Forelimb muscle (tissue), 1 donor: Measurements from ENCODE around the gene HHAT. TPM values are rescaled to one million over a fixed set of nuclear protein-coding genes. Genes with fewer than 3 reads are reported as not detected.
A peak's percentile ranks its signal among the peaks of the same experiment; 100 is the strongest.

ENCODE experiments used
- DNase-seq: peaks from one replicate; pipeline ENCODE4 v3.0.0-alpha.2; 2013; ENCODE audit warnings: low read depth
- polyA plus RNA-seq: library from polyadenylated mRNA; unstranded; fragments of 120-200 nt; gene quantifications from one replicate; pipeline ENCODE4 v1.2.1, GENCODE V29; 2013; ENCODE audit not compliant: insufficient read length

Gene HHAT
- polyA plus RNA-seq, 1 donor: 4.1 TPM

- DNase-seq: no peak
These were observed 356.0 kb downstream of the HHAT start for GRCh38 chr1:210684466-210685294.

- DNase-seq: no peak
These were observed 356.6 kb downstream of the HHAT start for GRCh38 chr1:210685295-210685650.

- DNase-seq: no peak
These were observed 358.1 kb downstream of the HHAT start for GRCh38 chr1:210686841-210687240.

GRCh38 chr1:210687582-210688279 is 359.0 kb downstream of the HHAT start:
- no peak for DNase-seq

GRCh38 chr1:210688512-210689234 is 360.0 kb downstream of the HHAT start:
- DNase-seq: no peak

GRCh38 chr1:210689826-210690225 is 361.1 kb downstream of the HHAT start:
- no peak for DNase-seq

GRCh38 chr1:210690236-210690635 is 361.5 kb downstream of the HHAT start:
- DNase-seq: no peak

GRCh38 chr1:210691039-210691610 is 362.4 kb downstream of the HHAT start:
- no peak for DNase-seq

GRCh38 chr1:210692796-210693195 is 364.1 kb downstream of the HHAT start:
- DNase-seq: peak; percentile 4

- no peak for DNase-seq
These were observed 366.3 kb downstream of the HHAT start for GRCh38 chr1:210695026-210695425.

- DNase-seq: no peak
These were observed 368.0 kb downstream of the HHAT start for GRCh38 chr1:210696709-210697108.

- no peak for DNase-seq
These were observed 368.5 kb downstream of the HHAT start for GRCh38 chr1:210697185-210697584.

GRCh38 chr1:210698661-210699060 is 370.0 kb downstream of the HHAT start:
- DNase-seq: no peak

- no peak for DNase-seq
These were observed 371.4 kb downstream of the HHAT start for GRCh38 chr1:210700083-210700482.

GRCh38 chr1:210700511-210700910 is 371.8 kb downstream of the HHAT start:
- no peak for DNase-seq

GRCh38 chr1:210702506-210702905 is 373.8 kb downstream of the HHAT start:
- no peak for DNase-seq

- DNase-seq: no peak
These were observed 374.9 kb downstream of the HHAT start for GRCh38 chr1:210703593-210703992.

- DNase-seq: no peak
These were observed 376.4 kb downstream of the HHAT start for GRCh38 chr1:210705086-210705485.

- DNase-seq: no peak
These were observed 377.5 kb downstream of the HHAT start for GRCh38 chr1:210706246-210706645.

- DNase-seq: no peak
These were observed 378.9 kb downstream of the HHAT start for GRCh38 chr1:210707300-210708240.

- no peak for DNase-seq
These were observed 381.0 kb downstream of the HHAT start for GRCh38 chr1:210709701-210710100.
